HepG2 (cell line): ENCODE results near the gene WSB2. TPM values are rescaled to one million over a fixed set of nuclear protein-coding genes. Genes with fewer than 3 reads are reported as not detected.

Experiments used
- CSRNP1 ChIP-seq: sonication (generic); formaldehyde crosslinking; IDR thresholded peaks from 2 replicates; pipeline ENCODE4 v1.8.1; 2023; ENCODE audit warnings: mild to moderate bottlenecking, missing genetic modification reagents
- ESRRA ChIP-seq: sonication (generic); formaldehyde crosslinking; IDR thresholded peaks from 2 replicates; pipeline ENCODE4 v1.5.1; 2020; ENCODE audit warnings: mild to moderate bottlenecking, low read depth, missing genetic modification reagents
- GPBP1L1 ChIP-seq: sonication (generic); formaldehyde crosslinking; IDR thresholded peaks from 2 replicates; pipeline ENCODE4 v1.5.0; 2020; ENCODE audit warnings: mild to moderate bottlenecking, missing genetic modification reagents
- HOXA5 ChIP-seq: sonication (generic); formaldehyde crosslinking; IDR thresholded peaks from 2 replicates; pipeline ENCODE4 v1.4.0; 2020; ENCODE audit warnings: missing genetic modification reagents
- JUND ChIP-seq: sonication (generic); formaldehyde crosslinking; IDR thresholded peaks from 2 replicates; pipeline ENCODE4 v1.8.0; 2022; ENCODE audit warnings: mild to moderate bottlenecking, missing genetic modification reagents
- KDM5B ChIP-seq: sonication (generic); formaldehyde crosslinking; IDR thresholded peaks from 2 replicates; pipeline ENCODE4 v1.4.0; 2020; ENCODE audit warnings: missing genetic modification reagents, mild to moderate bottlenecking, borderline replicate concordance
- MEIS2 ChIP-seq: sonication (generic); formaldehyde crosslinking; IDR thresholded peaks from 2 replicates; pipeline ENCODE4 v1.9.0; 2021; ENCODE audit warnings: mild to moderate bottlenecking, missing genetic modification reagents
- MXD4 ChIP-seq: IDR thresholded peaks from 2 replicates; pipeline ENCODE4 v1.6.1; 2016; ENCODE audit warnings: mild to moderate bottlenecking, missing biosample characterization, missing genetic modification reagents
- NCOA1 ChIP-seq: sonication (generic); formaldehyde crosslinking; IDR thresholded peaks from 2 replicates; pipeline ENCODE4 v1.9.0; 2021; ENCODE audit warnings: missing genetic modification reagents
- RFXAP ChIP-seq: sonication (generic); formaldehyde crosslinking; IDR thresholded peaks from 2 replicates; pipeline ENCODE4 v1.4.0; 2020; ENCODE audit warnings: missing genetic modification reagents, borderline replicate concordance
- SKIL ChIP-seq: sonication (generic); formaldehyde crosslinking; IDR thresholded peaks from 2 replicates; pipeline ENCODE4 v1.8.0; 2022; ENCODE audit warnings: missing genetic modification reagents, mild to moderate bottlenecking, moderate library complexity, borderline replicate concordance
- YEATS2 ChIP-seq: sonication (generic); formaldehyde crosslinking; IDR thresholded peaks from 2 replicates; pipeline ENCODE4 v1.4.0; 2020; ENCODE audit warnings: missing genetic modification reagents, borderline replicate concordance
- ZBED4 ChIP-seq: sonication (generic); formaldehyde crosslinking; IDR thresholded peaks from 2 replicates; pipeline ENCODE4 v1.4.0; 2020; ENCODE audit warnings: missing genetic modification reagents, borderline replicate concordance
- ZNF230 ChIP-seq: sonication (generic); formaldehyde crosslinking; IDR thresholded peaks from 2 replicates; pipeline ENCODE4 v1.4.0; 2020; ENCODE audit warnings: mild to moderate bottlenecking, missing genetic modification reagents
- polyA plus RNA-seq, 8 experiments: library from polyadenylated mRNA; depleted of rRNA in 3 of 8; stranded (reverse) in 7 of 8; unstranded in 1 of 8; fragments of >200 nt; fragmentation: Illumina TruSeq in 4 of 8; extraction: Trizol in 4 of 8; gene quantifications; 2 replicates each; pipeline versions ENCODE4 v1.2.1 to v1.2.3, GENCODE V29; 2011 to 2016; ENCODE audit warnings: low read depth in 4 of 8, missing spikeins in 1 of 8, mixed read lengths in 1 of 8; ENCODE audit not compliant: insufficient read depth in 1 of 8
- total RNA-seq, 5 experiments: library from RNA; depleted of rRNA; stranded (reverse); fragments of >200 nt; fragmentation: Illumina TruSeq; extraction: Trizol; gene quantifications; 2 replicates each; pipeline ENCODE4 v1.2.3, GENCODE V29; 2016; ENCODE audit warnings: low read depth in 1 of 5
- TF ChIP-seq, protein P1 (sequence below), 2 experiments: fragments of 450-650 bp in 1 of 2; sonication (generic) in 1 of 2; formaldehyde crosslinking; IDR thresholded peaks; 2 replicates each; pipeline versions ENCODE4 v1.5.0 to v1.8.0; 2020 to 2022; ENCODE audit warnings: mild to moderate bottlenecking in 1 of 2, missing genetic modification reagents in 1 of 2
- TF ChIP-seq, protein P2 (sequence below): sonication (generic); formaldehyde crosslinking; IDR thresholded peaks from 2 replicates; pipeline ENCODE4 v1.9.0; 2021; ENCODE audit warnings: missing genetic modification reagents, mild to moderate bottlenecking, borderline replicate concordance

WSB2 gene
- total and polyA plus RNA-seq, 2 of the 13 experiments (the other 11 are each of a cell fraction or from before 2014, with no cell fraction given): 31.0 to 82.8 TPM

- peak; percentile 94 for TF ChIP-seq SKIL (CRISPR knock-in tag)
- TF ChIP-seq HOXA5: 0 out of 2 replicates have a peak, but pooled peaks have one; percentile 9
- TF ChIP-seq NCOA1 (CRISPR knock-in tag): 0 out of 2 replicates have a peak, but pooled peaks have one; percentile 23
- TF ChIP-seq KDM5B (CRISPR knock-in tag): 0 out of 2 replicates have a peak, but pooled peaks have one; percentile 26
- TF ChIP-seq, protein P1, sequence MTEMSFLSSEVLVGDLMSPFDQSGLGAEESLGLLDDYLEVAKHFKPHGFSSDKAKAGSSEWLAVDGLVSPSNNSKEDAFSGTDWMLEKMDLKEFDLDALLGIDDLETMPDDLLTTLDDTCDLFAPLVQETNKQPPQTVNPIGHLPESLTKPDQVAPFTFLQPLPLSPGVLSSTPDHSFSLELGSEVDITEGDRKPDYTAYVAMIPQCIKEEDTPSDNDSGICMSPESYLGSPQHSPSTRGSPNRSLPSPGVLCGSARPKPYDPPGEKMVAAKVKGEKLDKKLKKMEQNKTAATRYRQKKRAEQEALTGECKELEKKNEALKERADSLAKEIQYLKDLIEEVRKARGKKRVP (CRISPR knock-in tag; IDR thresholded peaks at IDR 0.05): peak in 1 of 2 experiments; percentile 58; a peak in 1 of 4 replicates
- peak; percentile 22; the same call in 1 of the 2 replicates for TF ChIP-seq CSRNP1 (CRISPR knock-in tag)
- TF ChIP-seq JUND (CRISPR knock-in tag): peak; percentile 99
- no peak for TF ChIP-seq ZNF230 (CRISPR knock-in tag)
- TF ChIP-seq MXD4: peak; percentile 84; the same call in 1 of the 2 replicates
- TF ChIP-seq MEIS2: peak; percentile 75
- peak; percentile 71; the same call in 1 of the 2 replicates for TF ChIP-seq ZBED4 (CRISPR knock-in tag)
- TF ChIP-seq YEATS2 (CRISPR knock-in tag): peak; percentile 79; the same call in 1 of the 2 replicates
- TF ChIP-seq ESRRA: peak; percentile 51; the same call in 1 of the 2 replicates
- TF ChIP-seq, protein P2, sequence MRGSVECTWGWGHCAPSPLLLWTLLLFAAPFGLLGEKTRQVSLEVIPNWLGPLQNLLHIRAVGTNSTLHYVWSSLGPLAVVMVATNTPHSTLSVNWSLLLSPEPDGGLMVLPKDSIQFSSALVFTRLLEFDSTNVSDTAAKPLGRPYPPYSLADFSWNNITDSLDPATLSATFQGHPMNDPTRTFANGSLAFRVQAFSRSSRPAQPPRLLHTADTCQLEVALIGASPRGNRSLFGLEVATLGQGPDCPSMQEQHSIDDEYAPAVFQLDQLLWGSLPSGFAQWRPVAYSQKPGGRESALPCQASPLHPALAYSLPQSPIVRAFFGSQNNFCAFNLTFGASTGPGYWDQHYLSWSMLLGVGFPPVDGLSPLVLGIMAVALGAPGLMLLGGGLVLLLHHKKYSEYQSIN (CRISPR knock-in tag): no peak
- peak; percentile 77; the same call in 1 of the 2 replicates for TF ChIP-seq RFXAP
- no peak for TF ChIP-seq GPBP1L1 (CRISPR knock-in tag)
These were observed 8.5 kb downstream of the WSB2 start (continued) for GRCh38 chr12:118052324-118053070.
